HFF-Myc (cell line): ENCODE measurements around the gene NOD1.

Source experiments
- DNase-seq: peaks from one replicate; pipeline ENCODE4 v3.0.0-alpha.2; 2011; ENCODE audit warnings: low read depth; ENCODE audit errors: extremely low read depth
- H3K4me3 ChIP-seq: replicated peaks from 2 replicates; pipeline ENCODE4 v1.5.1; 2011; ENCODE audit warnings: low read depth, mild to moderate bottlenecking, control low read depth, low read length
- TF ChIP-seq, protein P1 (sequence below): IDR thresholded peaks from 2 replicates; pipeline ENCODE4 v1.5.1; 2012; ENCODE audit warnings: mild to moderate bottlenecking, low read depth, low read length, control low read depth; ENCODE audit errors: missing control alignments

Gene NOD1

DNA sequence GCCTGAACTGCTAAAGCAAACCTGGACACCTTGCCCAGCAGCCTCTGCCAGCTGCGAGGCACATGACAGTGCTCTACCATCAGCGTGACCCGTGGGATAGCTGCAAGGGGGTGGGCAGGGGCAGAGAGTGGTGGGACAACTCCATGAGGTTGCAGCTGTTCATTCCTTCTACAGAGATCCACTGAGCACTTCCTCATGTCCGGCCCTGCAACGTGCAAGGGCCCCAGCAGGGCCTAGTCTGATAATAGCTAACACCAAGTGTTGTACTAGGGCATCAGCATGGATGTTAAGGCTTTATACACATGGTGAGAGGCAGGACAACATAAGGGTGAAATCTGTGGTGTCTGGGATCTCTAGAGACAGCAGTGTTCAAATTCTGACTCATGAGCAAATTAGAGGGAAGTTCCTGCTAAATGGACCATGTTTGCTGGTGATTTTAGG, 14.3 kb downstream of the NOD1 start:
- TF ChIP-seq, protein P1, sequence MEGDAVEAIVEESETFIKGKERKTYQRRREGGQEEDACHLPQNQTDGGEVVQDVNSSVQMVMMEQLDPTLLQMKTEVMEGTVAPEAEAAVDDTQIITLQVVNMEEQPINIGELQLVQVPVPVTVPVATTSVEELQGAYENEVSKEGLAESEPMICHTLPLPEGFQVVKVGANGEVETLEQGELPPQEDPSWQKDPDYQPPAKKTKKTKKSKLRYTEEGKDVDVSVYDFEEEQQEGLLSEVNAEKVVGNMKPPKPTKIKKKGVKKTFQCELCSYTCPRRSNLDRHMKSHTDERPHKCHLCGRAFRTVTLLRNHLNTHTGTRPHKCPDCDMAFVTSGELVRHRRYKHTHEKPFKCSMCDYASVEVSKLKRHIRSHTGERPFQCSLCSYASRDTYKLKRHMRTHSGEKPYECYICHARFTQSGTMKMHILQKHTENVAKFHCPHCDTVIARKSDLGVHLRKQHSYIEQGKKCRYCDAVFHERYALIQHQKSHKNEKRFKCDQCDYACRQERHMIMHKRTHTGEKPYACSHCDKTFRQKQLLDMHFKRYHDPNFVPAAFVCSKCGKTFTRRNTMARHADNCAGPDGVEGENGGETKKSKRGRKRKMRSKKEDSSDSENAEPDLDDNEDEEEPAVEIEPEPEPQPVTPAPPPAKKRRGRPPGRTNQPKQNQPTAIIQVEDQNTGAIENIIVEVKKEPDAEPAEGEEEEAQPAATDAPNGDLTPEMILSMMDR, result no peak
- H3K4me3 ChIP-seq, result no peak overlapping the region
- no peak for DNase-seq

DNA sequence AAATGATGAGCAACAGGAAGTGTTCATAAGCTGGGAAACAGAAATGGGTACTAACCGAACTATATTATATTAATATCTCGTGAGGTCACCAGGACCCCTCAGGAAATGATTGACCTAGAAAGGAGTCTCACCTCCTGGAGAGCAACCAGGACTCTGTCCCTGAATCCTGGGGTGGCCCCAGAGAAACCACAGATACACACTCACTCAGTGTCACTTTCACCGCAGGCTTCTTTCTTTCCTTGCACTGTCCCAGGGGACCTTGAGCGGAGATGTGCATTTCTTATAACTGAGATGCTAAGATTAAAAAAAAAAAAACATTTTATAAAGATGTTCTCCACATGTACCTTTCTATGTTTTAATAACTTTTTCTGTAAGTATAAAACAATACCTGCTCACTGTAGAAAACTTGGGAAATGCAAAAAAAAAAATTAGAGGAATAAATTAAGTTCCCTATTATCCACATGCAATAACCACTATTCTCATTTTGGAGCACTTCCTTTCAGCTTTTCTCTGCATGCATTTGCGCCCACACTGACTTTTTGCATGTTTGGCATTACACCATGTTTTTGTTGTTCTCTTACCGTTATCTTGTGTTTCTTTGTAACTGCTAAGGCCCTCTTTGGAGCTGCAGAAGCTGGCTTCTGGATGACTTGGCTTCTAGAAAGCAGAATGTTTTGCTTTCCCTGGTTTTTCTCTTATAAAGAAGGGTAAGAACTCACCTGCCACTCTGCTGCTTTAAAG, 15.0 kb downstream of the NOD1 start:
- H3K4me3 ChIP-seq, result no peak overlapping the region
- TF ChIP-seq, protein P1, result no peak
- DNase-seq, result no peak

DNA sequence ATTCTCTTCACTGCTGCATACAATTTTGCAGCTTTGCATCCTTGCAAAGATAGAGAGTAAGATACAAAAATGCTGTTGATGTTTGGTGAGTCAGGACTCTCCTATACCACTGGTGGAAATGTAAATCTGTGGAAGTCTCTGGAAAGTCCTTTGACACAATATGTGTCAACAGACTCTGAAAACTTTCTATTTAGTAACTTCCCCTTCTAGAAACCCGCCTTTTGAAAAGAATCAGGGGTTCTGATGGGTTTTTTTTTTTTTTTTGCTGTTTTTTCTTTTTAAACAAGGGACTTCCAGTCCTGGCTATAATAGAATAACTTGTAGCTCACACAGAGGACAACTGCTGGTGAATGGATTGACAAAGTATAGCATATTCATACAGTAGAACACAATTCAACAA, 16.4 kb downstream of the NOD1 start:
- no peak for DNase-seq
- TF ChIP-seq, protein P1, result no peak

DNA sequence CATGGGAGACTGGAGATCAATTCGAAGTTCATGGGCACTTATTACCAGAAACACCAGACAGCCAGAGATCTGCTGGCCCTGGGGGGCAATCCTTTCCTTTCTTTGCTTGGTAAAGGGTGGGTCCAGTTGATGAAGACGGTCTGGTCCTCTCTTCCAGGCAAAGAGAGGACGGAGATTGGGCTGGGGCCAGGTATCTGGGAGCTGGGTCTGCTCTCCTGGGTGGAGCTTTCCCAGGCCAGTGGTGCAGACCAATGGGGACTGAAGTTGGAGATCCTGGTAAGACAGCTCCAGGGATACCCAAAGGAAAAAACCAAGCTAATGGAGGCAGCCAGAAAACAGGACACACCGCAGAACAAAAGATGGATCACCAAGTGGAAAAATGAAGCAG, 18.3 kb downstream of the NOD1 start:
- no peak for DNase-seq
- TF ChIP-seq, protein P1, result no peak

More for the DNA sequence above, 16.4 kb downstream of the NOD1 start:
- H3K4me3 ChIP-seq, result no peak overlapping the region

DNA sequence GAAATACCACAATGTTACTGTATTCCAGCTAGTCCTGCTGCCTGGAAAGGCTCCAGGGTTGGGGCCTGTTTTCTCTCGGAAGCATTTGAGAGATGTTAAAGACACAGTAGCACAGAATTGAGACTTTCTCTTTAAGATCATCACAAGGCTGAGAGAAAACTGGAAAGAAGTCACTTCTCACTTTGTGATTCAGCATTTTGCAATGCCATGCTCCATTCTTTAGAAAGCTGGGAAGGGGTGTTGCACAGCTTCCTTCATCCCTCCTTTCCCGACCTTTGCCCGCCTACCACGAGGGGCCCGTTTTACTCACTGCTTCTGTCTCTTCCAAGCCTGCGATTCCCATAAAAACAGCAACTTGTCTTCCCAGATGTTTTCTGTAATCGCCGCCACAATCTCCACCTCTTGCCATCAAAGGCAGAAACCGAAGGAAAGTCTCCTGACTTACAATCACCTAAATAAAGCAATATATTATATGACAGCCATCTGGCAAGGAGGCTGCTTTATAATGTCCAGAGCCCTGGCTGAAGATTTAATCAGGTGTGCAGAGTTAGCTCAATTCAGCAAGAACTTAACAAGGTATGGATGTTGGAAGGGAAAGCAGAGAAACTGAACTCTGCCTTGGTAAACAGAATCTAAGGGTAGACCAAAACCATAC, 18.9 kb downstream of the NOD1 start:
- TF ChIP-seq, protein P1, result no peak
- H3K4me3 ChIP-seq, result no peak overlapping the region
- DNase-seq, result peak; percentile 90

More for the DNA sequence above, 18.3 kb downstream of the NOD1 start:
- no peak overlapping the region for H3K4me3 ChIP-seq

DNA sequence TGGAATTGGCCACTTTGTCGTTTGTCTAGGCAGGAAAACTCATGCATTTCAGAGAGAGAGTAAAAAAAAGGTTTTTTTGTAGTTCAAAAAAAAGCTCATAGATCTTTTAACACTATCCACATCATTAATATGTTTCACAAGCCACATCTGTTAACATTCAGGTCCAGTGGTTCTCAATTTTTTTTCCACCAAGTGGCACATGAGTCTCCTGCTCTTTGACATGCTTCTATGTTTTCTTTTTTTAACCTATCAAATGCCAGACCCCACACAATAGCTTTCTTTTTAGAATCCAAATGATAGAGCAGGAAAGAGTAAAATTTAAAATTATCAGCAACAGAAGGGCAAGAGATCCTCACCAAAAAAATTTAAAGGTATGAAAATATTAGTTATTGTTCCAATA, 20.3 kb downstream of the NOD1 start:
- TF ChIP-seq, protein P1, result no peak
- no peak for DNase-seq
- H3K4me3 ChIP-seq, result no peak overlapping the region
